Panc1 (cell line): Measurements from ENCODE around the gene COQ9. TPM values are rescaled to one million over a fixed set of nuclear protein-coding genes. Genes with fewer than 3 reads are reported as not detected.

Experiments used
- ATAC-seq: fragments of 200-7000 bp; cut with Tn5 transposase; 2 replicates; pipeline ENCODE4 v1.9.1; 2020; ENCODE audit warnings: mild to moderate bottlenecking, moderate library complexity
- BruUV-seq: library from RNA; stranded (reverse); fragments of 400-500 nt; replicated peaks from 2 replicates; lab custom pipeline; 2021; lab: Mats Ljungman, UMichigan
- CTCF ChIA-PET: fragments of 300-600 bp; sonication (Branson Sonifier 250); formaldehyde crosslinking; loops from one replicate; lab custom pipeline; 2022; ENCODE audit warnings: antibody characterized with exemption; lab: Charles Lee
- POLR2A ChIA-PET: fragments of 300-600 bp; sonication (Branson Sonifier 250); formaldehyde crosslinking; loops from one replicate; lab custom pipeline; 2022; ENCODE audit warnings: antibody characterized with exemption; lab: Charles Lee
- DNase-seq: peaks from one replicate; pipeline ENCODE4 v3.0.0-alpha.2; 2010; ENCODE audit warnings: low read depth, low spot score
- H3K27ac ChIP-seq: 2 replicates; pipeline ENCODE4 v1.5.1; 2011; ENCODE audit warnings: mild to moderate bottlenecking, low read length, inconsistent platforms
- H3K27me3 ChIP-seq: fragments of 200-500 bp; sonication (Bioruptor generic); 2 replicates; pipeline ENCODE4 v1.6.0; 2014; ENCODE audit warnings: low read length, inconsistent platforms; ENCODE audit not compliant: control insufficient read depth, insufficient read depth
- H3K36me3 ChIP-seq: fragments of 200-500 bp; sonication (Bioruptor generic); 2 replicates; pipeline ENCODE4 v1.5.1; 2014; ENCODE audit warnings: inconsistent platforms, mild to moderate bottlenecking, low read length, moderate library complexity; ENCODE audit not compliant: control insufficient read depth, insufficient read depth
- H3K4me1 ChIP-seq: 2 replicates; pipeline ENCODE4 v1.5.1; 2011; ENCODE audit warnings: inconsistent platforms, mild to moderate bottlenecking, low read length, moderate library complexity; ENCODE audit not compliant: control insufficient read depth, insufficient read depth
- H3K4me3 ChIP-seq, 2 experiments: 2 replicates each; pipeline ENCODE4 v1.5.1; 2011 to 2012; ENCODE audit warnings: low read depth in 2 of 2, low read length in 2 of 2, mild to moderate bottlenecking in 2 of 2, inconsistent platforms in 1 of 2, moderate library complexity in 1 of 2
- H3K9me3 ChIP-seq: fragments of 200-500 bp; sonication (Bioruptor generic); 2 replicates; pipeline ENCODE4 v1.5.1; 2014; ENCODE audit warnings: low read depth, mild to moderate bottlenecking, inconsistent platforms, low read length, moderate library complexity; ENCODE audit not compliant: control insufficient read depth, insufficient read depth
- POLR2AphosphoS5 ChIP-seq: IDR thresholded peaks from 2 replicates; pipeline ENCODE4 v1.6.1; 2012; ENCODE audit warnings: mild to moderate bottlenecking, low read depth, low read length, moderate library complexity
- SIN3A ChIP-seq: IDR thresholded peaks from 2 replicates; pipeline ENCODE4 v1.6.1; 2012; ENCODE audit warnings: low read depth, mild to moderate bottlenecking, low read length, moderate library complexity, borderline replicate concordance; ENCODE audit not compliant: insufficient read depth
- TCF7L2 ChIP-seq: IDR thresholded peaks from 2 replicates; pipeline ENCODE4 v1.6.1; 2011; ENCODE audit warnings: mild to moderate bottlenecking, low read depth, low read length, inconsistent platforms
- in situ Hi-C: cut with HindIII; loops from 2 replicates; pipeline ENCODE4 v1.10.0; 2016; ENCODE audit warnings: low sequenced_read_pairs, low pct_unique_long_range_greater_than_20kb
- intact Hi-C: fragments of 100-400 bp; cut with micrococcal nuclease; formaldehyde crosslinking; loops from one replicate; pipeline ENCODE4 v1.10.0; 2022; ENCODE audit not compliant: unreplicated experiment
- total RNA-seq: library from RNA; stranded (reverse); gene quantifications from one replicate; pipeline ENCODE4 v1.2.1, GENCODE V29; 2021; ENCODE audit not compliant: unreplicated experiment
- TF ChIP-seq, protein P1 (sequence below), 2 experiments: IDR thresholded peaks; 2 replicates each; pipeline ENCODE4 v1.6.1; 2011 to 2012; ENCODE audit warnings: low read depth in 2 of 2, control low read depth in 1 of 2, low read length in 1 of 2, mild to moderate bottlenecking in 1 of 2, moderate library complexity in 1 of 2; ENCODE audit not compliant: insufficient read depth in 1 of 2
- TF ChIP-seq, protein P2 (sequence below): fragments of 450-650 bp; IDR thresholded peaks from 2 replicates; pipeline ENCODE4 v1.5.1; 2017; ENCODE audit warnings: mild to moderate bottlenecking

COQ9 gene
- total RNA-seq, 1 experiment from 2014 or later: 48.5 TPM

DNA sequence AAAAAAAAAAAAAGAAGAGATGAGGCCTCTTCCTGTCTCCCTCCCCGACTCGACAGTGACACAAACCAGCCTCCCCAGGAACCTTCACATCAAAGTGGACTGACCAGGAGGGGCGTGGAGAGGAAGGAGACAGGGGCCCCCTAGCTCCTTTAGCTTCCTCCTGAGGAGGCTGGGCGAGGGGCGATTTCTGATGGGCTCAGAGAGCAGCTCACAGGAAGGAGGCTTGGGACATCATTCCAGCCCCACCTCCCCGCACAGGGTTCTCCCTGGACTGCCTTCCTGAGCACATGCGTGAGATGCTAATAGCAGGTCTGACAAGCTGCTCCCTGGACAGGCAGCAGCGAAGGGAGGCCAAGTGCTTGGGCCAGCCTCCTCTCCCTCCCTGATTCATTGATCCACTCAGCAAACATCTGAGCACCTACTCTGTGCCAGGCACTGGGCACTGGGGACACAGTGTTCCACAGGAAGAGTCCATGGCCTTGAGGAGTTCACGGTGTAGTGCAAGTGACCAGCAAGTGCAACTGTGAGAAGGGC lies 53.4 kb downstream of the COQ9 start:
- Histone ChIP-seq H3K36me3 (no peaks in the 10 kb centered on the region), H3K27ac (no peak overlapping the region), H3K9me3 (no peaks in the 10 kb centered on the region), H3K4me3 (no peak overlapping the region), H3K27me3 (no peaks in the 10 kb centered on the region), H3K4me1 (no peaks in the 10 kb centered on the region)
- intact Hi-C loops: no loop called here
- CTCF ChIA-PET: interaction anchor here (0.6 kb wide), 1 partner anchor 43 kb away, joined by 11 read pairs; no protein-coding TSS in a partner anchor
- in situ Hi-C loops: no loop called here
- ATAC-seq: no peak
- BruUV-seq: no TSS peak
- TF ChIP-seq, protein P1, sequence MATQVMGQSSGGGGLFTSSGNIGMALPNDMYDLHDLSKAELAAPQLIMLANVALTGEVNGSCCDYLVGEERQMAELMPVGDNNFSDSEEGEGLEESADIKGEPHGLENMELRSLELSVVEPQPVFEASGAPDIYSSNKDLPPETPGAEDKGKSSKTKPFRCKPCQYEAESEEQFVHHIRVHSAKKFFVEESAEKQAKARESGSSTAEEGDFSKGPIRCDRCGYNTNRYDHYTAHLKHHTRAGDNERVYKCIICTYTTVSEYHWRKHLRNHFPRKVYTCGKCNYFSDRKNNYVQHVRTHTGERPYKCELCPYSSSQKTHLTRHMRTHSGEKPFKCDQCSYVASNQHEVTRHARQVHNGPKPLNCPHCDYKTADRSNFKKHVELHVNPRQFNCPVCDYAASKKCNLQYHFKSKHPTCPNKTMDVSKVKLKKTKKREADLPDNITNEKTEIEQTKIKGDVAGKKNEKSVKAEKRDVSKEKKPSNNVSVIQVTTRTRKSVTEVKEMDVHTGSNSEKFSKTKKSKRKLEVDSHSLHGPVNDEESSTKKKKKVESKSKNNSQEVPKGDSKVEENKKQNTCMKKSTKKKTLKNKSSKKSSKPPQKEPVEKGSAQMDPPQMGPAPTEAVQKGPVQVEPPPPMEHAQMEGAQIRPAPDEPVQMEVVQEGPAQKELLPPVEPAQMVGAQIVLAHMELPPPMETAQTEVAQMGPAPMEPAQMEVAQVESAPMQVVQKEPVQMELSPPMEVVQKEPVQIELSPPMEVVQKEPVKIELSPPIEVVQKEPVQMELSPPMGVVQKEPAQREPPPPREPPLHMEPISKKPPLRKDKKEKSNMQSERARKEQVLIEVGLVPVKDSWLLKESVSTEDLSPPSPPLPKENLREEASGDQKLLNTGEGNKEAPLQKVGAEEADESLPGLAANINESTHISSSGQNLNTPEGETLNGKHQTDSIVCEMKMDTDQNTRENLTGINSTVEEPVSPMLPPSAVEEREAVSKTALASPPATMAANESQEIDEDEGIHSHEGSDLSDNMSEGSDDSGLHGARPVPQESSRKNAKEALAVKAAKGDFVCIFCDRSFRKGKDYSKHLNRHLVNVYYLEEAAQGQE (IDR thresholded peaks at IDR 0.05; ENCODE audit: insufficient read depth in 1 of 2, low read depth in 2 of 2, low read length in 1 of 2): no peak
- TF ChIP-seq, protein P2, sequence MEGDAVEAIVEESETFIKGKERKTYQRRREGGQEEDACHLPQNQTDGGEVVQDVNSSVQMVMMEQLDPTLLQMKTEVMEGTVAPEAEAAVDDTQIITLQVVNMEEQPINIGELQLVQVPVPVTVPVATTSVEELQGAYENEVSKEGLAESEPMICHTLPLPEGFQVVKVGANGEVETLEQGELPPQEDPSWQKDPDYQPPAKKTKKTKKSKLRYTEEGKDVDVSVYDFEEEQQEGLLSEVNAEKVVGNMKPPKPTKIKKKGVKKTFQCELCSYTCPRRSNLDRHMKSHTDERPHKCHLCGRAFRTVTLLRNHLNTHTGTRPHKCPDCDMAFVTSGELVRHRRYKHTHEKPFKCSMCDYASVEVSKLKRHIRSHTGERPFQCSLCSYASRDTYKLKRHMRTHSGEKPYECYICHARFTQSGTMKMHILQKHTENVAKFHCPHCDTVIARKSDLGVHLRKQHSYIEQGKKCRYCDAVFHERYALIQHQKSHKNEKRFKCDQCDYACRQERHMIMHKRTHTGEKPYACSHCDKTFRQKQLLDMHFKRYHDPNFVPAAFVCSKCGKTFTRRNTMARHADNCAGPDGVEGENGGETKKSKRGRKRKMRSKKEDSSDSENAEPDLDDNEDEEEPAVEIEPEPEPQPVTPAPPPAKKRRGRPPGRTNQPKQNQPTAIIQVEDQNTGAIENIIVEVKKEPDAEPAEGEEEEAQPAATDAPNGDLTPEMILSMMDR: no peak
- TF ChIP-seq POLR2AphosphoS5 (no peak), SIN3A (no peak), TCF7L2 (no peak)
- POLR2A ChIA-PET: no interaction called here
- no peak for DNase-seq

DNA sequence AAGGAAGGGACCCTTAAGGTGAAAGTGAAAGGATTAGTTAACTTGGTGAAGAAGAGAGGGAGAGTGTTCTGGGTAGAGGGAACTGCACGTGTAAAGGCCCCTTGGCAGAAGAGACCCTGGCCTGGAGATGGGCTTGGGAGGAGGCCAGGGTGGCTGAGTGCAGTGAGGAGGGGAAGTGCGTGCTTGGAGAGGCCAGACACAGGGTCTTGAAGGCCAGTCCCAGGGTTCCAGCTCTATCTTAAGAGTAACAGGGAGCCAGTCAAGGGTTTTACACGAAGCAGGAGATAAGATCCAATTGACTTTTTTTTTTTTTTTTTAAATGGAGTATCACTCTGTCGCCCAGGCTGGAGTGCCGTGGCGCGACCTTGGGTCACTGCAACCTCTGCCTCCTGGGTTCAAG lies 54.2 kb downstream of the COQ9 start:
- in situ Hi-C loops: no loop called here
- H3K27ac ChIP-seq: no peak overlapping the region
- no peaks in the 10 kb centered on the region for H3K9me3 ChIP-seq
- no peaks in the 10 kb centered on the region for H3K4me1 ChIP-seq
- DNase-seq (no peak), ATAC-seq (no peak)
- CTCF ChIA-PET: interaction anchor here (0.7 kb wide), 1 partner anchor 12 kb away, joined by 6 read pairs; no protein-coding TSS in a partner anchor
- BruUV-seq: no TSS peak
- TF ChIP-seq TCF7L2 (no peak), SIN3A (no peak), POLR2AphosphoS5 (no peak)
- TF ChIP-seq, protein P1 (IDR thresholded peaks at IDR 0.05; ENCODE audit: insufficient read depth in 1 of 2, low read depth in 2 of 2, low read length in 1 of 2): no peak
- TF ChIP-seq, protein P2: no peak
- no peaks in the 10 kb centered on the region for H3K36me3 ChIP-seq
- intact Hi-C loops: no loop called here
- no peaks in the 10 kb centered on the region for H3K27me3 ChIP-seq
- POLR2A ChIA-PET: no interaction called here
- no peak overlapping the region for H3K4me3 ChIP-seq
